ENCODE measurements around the gene EEFSEC.
A peak's percentile ranks its signal among the peaks of the same experiment; 100 is the strongest.

The EEFSEC gene

DNA sequence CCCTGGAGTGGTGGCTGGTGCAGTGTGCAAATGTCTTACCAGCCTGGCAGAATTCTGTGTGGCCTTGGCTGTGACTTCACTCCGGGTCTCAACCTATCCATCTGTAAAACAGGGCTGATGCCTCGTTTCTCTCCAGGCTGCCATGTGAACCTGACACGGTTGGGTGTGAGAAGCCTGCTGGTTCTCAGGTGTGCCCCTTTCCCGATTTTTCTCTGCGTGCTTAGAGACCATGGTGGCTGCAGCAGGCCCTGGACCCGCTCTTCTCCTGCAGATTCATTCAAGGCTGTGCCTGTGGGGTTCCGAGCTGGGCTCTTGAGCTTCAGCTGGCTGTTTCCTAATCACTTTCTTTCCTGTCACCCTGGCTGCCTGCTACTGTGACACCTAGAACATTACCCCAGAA, 38.9 kb downstream of the EEFSEC start:
- peaks cover 26% of the 10 kb centered on the region for H3K4me1 Mint-ChIP-seq
- H3K9me3 Mint-ChIP-seq, result no peaks in the 10 kb centered on the region
- no peak overlapping the region for H3K4me3 Mint-ChIP-seq
- no peaks in the 10 kb centered on the region for H3K27me3 Mint-ChIP-seq (ENCODE audit: low read depth)
- no peaks in the 10 kb centered on the region for H3K36me3 Mint-ChIP-seq (ENCODE audit: low read depth)
- no peak for TF ChIP-seq CTCF (IDR thresholded peaks at IDR 0.05; ENCODE audit: unreplicated experiment in 3 of 3)
- no peak overlapping the region for H3K27ac Mint-ChIP-seq

GRCh38 chr3:128193168-128193567, 39.9 kb downstream of the EEFSEC start:
- TF ChIP-seq CTCF (IDR thresholded peaks at IDR 0.05; ENCODE audit: unreplicated experiment in 3 of 3), result no peak
- Mint-ChIP-seq H3K27me3 (ENCODE audit: low read depth) (no peaks in the 10 kb centered on the region), H3K27ac (peak overlapping the region in 1 of 3 experiments; percentile 55), H3K4me1 (peaks cover 36% of the 10 kb centered on the region), H3K9me3 (no peaks in the 10 kb centered on the region), H3K4me3 (no peak overlapping the region), H3K36me3 (ENCODE audit: low read depth) (no peaks in the 10 kb centered on the region)

DNA sequence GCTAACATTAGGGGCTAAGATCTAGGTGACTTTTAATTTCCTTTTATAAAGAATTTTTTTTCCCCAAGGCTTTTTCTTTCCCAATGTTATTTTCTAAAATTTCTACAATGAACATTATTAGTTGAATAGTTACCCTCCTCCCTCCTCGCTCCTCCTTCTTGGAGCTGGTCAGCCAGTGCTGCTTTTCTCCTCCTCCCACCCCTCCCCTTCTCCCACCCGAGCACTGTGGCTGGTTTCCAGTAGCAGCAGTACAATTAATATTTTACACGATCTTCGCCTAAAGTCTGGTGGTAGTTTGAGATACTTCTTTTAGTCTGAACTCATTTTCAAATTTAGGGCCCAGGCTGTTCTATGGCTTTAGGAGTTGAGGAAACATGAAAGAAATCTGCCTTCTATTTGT, 41.6 kb downstream of the EEFSEC start:
- H3K27me3 Mint-ChIP-seq (ENCODE audit: low read depth), result no peaks in the 10 kb centered on the region
- no peak for TF ChIP-seq CTCF (IDR thresholded peaks at IDR 0.05; ENCODE audit: unreplicated experiment in 3 of 3)
- peak overlapping the region; percentile 78 to 97 (median 90) for H3K27ac Mint-ChIP-seq
- H3K4me3 Mint-ChIP-seq, result no peak overlapping the region
- no peaks in the 10 kb centered on the region for H3K9me3 Mint-ChIP-seq
- no peaks in the 10 kb centered on the region for H3K36me3 Mint-ChIP-seq (ENCODE audit: low read depth)
- H3K4me1 Mint-ChIP-seq, result peaks cover 39% of the 10 kb centered on the region

- TF ChIP-seq CTCF (IDR thresholded peaks at IDR 0.05; ENCODE audit: unreplicated experiment in 3 of 3), result no peak
- H3K27ac Mint-ChIP-seq, result peak overlapping the region; percentile 78 to 97 (median 90)
- no peaks in the 10 kb centered on the region for H3K27me3 Mint-ChIP-seq (ENCODE audit: low read depth)
- peak overlapping the region in 1 of 3 experiments; percentile 9 for H3K4me3 Mint-ChIP-seq
- H3K4me1 Mint-ChIP-seq, result peaks cover 39% of the 10 kb centered on the region
- no peaks in the 10 kb centered on the region for H3K9me3 Mint-ChIP-seq
- H3K36me3 Mint-ChIP-seq (ENCODE audit: low read depth), result no peaks in the 10 kb centered on the region
These were observed 42.1 kb downstream of the EEFSEC start for GRCh38 chr3:128195369-128195768.

- H3K36me3 Mint-ChIP-seq (ENCODE audit: low read depth), result no peaks in the 10 kb centered on the region
- peak overlapping the region; percentile 78 to 97 (median 90) for H3K27ac Mint-ChIP-seq
- TF ChIP-seq CTCF (IDR thresholded peaks at IDR 0.05; ENCODE audit: unreplicated experiment in 3 of 3), result no peak
These were observed 42.5 kb downstream of the EEFSEC start for GRCh38 chr3:128195802-128196201.

DNA sequence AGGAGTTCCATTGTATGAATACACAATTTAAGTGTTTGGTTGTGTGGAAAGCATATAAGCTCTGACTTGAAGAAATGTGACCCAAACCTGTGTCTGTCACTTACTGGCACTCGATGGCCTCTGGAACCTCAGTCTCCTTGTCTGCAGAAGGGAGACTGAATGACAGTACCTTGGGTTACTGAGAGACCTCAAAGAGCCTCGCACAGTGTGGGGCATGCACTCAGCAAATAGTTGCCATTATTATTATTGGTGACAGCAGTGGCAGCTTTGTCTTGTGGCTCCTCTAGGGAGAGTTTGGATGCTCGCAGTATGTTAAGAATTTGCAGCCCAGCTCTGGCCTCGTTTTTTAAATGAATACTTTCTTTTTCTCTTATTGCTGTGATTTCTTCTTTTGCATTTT, 43.4 kb downstream of the EEFSEC start:
- Mint-ChIP-seq H3K4me3 (no peak overlapping the region), H3K9me3 (peaks cover 1% of the 10 kb centered on the region), H3K27ac (peak overlapping the region; percentile 12 to 90 (median 80)), H3K27me3 (ENCODE audit: low read depth) (no peaks in the 10 kb centered on the region), H3K4me1 (peaks cover 39% of the 10 kb centered on the region), H3K36me3 (ENCODE audit: low read depth) (peaks cover 2% of the 10 kb centered on the region)
- no peak for TF ChIP-seq CTCF (IDR thresholded peaks at IDR 0.05; ENCODE audit: unreplicated experiment in 3 of 3)

More at GRCh38 chr3:128195802-128196201, 42.5 kb downstream of the EEFSEC start:
- Mint-ChIP-seq H3K4me3 (peak overlapping the region in 1 of 3 experiments; percentile 9), H3K27me3 (ENCODE audit: low read depth) (no peaks in the 10 kb centered on the region), H3K4me1 (peaks cover 39% of the 10 kb centered on the region), H3K9me3 (no peaks in the 10 kb centered on the region)

Data from nephron (organoid).